Endothelial cell of umbilical vein (primary cell): Measurements from ENCODE around the gene TREML2. TPM values are rescaled to one million over a fixed set of nuclear protein-coding genes. Genes with fewer than 3 reads are reported as not detected.

Experiments
- BruUV-seq: library from RNA; stranded (reverse); fragments of 400-500 nt; replicated peaks from 2 replicates; lab custom pipeline; 2021; lab: Mats Ljungman, UMichigan
- CTCF ChIA-PET: fragments of 300-600, 350-600 bp; sonication (Branson Sonifier 250); formaldehyde crosslinking; loops from one replicate; lab custom pipeline; 2021; ENCODE audit warnings: antibody characterized with exemption, inconsistent platforms; lab: Charles Lee
- POLR2A ChIA-PET: fragments of 300-600, 350-600 bp; sonication (Branson Sonifier 250); formaldehyde crosslinking; loops from one replicate; lab custom pipeline; 2021; ENCODE audit warnings: antibody characterized with exemption, inconsistent platforms; lab: Charles Lee
- DNase-seq: peaks from one replicate; pipeline ENCODE4 v3.0.0-alpha.2; 2011; ENCODE audit warnings: low read depth, low spot score
- FAIRE-seq: peaks from 2 replicates; lab custom pipeline; 2011; peaks lifted over from hg19 to GRCh38; lab: Jason Lieb, UNC
- H2AFZ ChIP-seq: 2 replicates; pipeline ENCODE4 v1.6.0; 2012; ENCODE audit warnings: low read depth, low read length, control low read depth, inconsistent platforms
- H3K27ac ChIP-seq: 2 replicates; pipeline ENCODE4 v1.5.1; 2011; ENCODE audit warnings: low read depth, mild to moderate bottlenecking, control low read depth, low read length, moderate library complexity; ENCODE audit not compliant: insufficient read depth
- H3K27me3 ChIP-seq, 2 experiments: 2 replicates each; pipeline versions ENCODE4 v1.6.0 to v1.6.1; 2011; ENCODE audit warnings: low read length in 2 of 2, mixed read lengths in 1 of 2; ENCODE audit not compliant: control insufficient read depth in 2 of 2, insufficient read depth in 2 of 2
- H3K36me3 ChIP-seq, 2 experiments: 2 replicates in 1 of 2; 3 replicates in 1 of 2; pipeline ENCODE4 v1.5.1; 2011; ENCODE audit warnings: low read length in 2 of 2, mild to moderate bottlenecking in 1 of 2, moderate library complexity in 1 of 2; ENCODE audit not compliant: control insufficient read depth in 2 of 2, insufficient read depth in 2 of 2; ENCODE audit errors: extremely low read depth in 1 of 2
- H3K4me1 ChIP-seq: 3 replicates; pipeline ENCODE4 v1.5.1; 2011; ENCODE audit warnings: mild to moderate bottlenecking, low read length; ENCODE audit not compliant: control insufficient read depth, insufficient read depth; ENCODE audit errors: extremely low read depth
- H3K4me2 ChIP-seq: 2 replicates; pipeline ENCODE4 v1.6.1; 2011; ENCODE audit warnings: low read length, control low read depth, mixed read lengths; ENCODE audit not compliant: insufficient read depth
- H3K4me3 ChIP-seq, 3 experiments: fragments of 200-600 bp in 1 of 3; sonication (generic), shearing (Covaris generic) in 1 of 3; replicated peaks in 1 of 3; 2 replicates each; pipeline ENCODE4 v1.5.1; 2011 to 2016; ENCODE audit warnings: control low read depth in 3 of 3, low read length in 3 of 3, mild to moderate bottlenecking in 2 of 3, inconsistent platforms in 1 of 3, low read depth in 1 of 3, moderate library complexity in 1 of 3; ENCODE audit not compliant: insufficient read depth in 1 of 3
- H3K79me2 ChIP-seq: 2 replicates; pipeline ENCODE4 v1.6.0; 2012; ENCODE audit warnings: low read length, inconsistent platforms; ENCODE audit not compliant: control insufficient read depth, insufficient read depth
- H3K9ac ChIP-seq: replicated peaks from 2 replicates; pipeline ENCODE3; 2011; ENCODE audit warnings: low read length, control low read depth; ENCODE audit not compliant: insufficient read depth; ENCODE audit errors: extremely low read depth
- H3K9me1 ChIP-seq: replicated peaks from 3 replicates; pipeline ENCODE4 v1.6.0; 2011; ENCODE audit warnings: mild to moderate bottlenecking, low read length; ENCODE audit not compliant: control insufficient read depth, insufficient read depth; ENCODE audit errors: extremely low read depth
- H3K9me3 ChIP-seq: replicated peaks from 2 replicates; pipeline ENCODE4 v1.5.1; 2012; ENCODE audit warnings: low read length, inconsistent platforms; ENCODE audit not compliant: control insufficient read depth, insufficient read depth
- H4K20me1 ChIP-seq: replicated peaks from 2 replicates; pipeline ENCODE3; 2011; ENCODE audit warnings: mild to moderate bottlenecking, low read length; ENCODE audit not compliant: control insufficient read depth, insufficient read depth; ENCODE audit errors: extremely low read depth
- CTCF ChIP-seq, 2 donors: IDR thresholded peaks; 1 replicate in 1 of 2; 2 replicates in 1 of 2; pipeline ENCODE4 v1.5.1; 2011; ENCODE audit warnings: low read length in 2 of 2, mild to moderate bottlenecking in 2 of 2, moderate library complexity in 2 of 2, control low read depth in 1 of 2, inconsistent platforms in 1 of 2, low read depth in 1 of 2; ENCODE audit not compliant: insufficient read depth in 1 of 2; ENCODE audit errors: extremely low read depth in 1 of 2
- EZH2 ChIP-seq: IDR thresholded peaks from 2 replicates; pipeline ENCODE4 v1.6.1; 2012; ENCODE audit warnings: borderline replicate concordance, low read depth, mild to moderate bottlenecking, moderate library complexity, low read length, inconsistent platforms; ENCODE audit not compliant: severe bottlenecking
- FOS ChIP-seq: IDR thresholded peaks from 2 replicates; pipeline ENCODE4 v1.6.1; 2011; ENCODE audit warnings: mild to moderate bottlenecking, low read length, moderate library complexity, borderline replicate concordance; ENCODE audit not compliant: insufficient read depth
- GATA2 ChIP-seq: IDR thresholded peaks from 2 replicates; pipeline ENCODE4 v1.7.0; 2011; ENCODE audit warnings: low read depth, mild to moderate bottlenecking, moderate library complexity, mixed read lengths, low read length; ENCODE audit not compliant: insufficient read length, insufficient read depth
- JUN ChIP-seq: IDR thresholded peaks from 2 replicates; pipeline ENCODE4 v1.6.1; 2011; ENCODE audit warnings: borderline replicate concordance, low read depth; ENCODE audit not compliant: insufficient read length, insufficient read depth
- MYC ChIP-seq: IDR thresholded peaks from one replicate; pipeline ENCODE4 v1.6.1; 2011; ENCODE audit warnings: mild to moderate bottlenecking, low read depth, low read length
- POLR2A ChIP-seq: IDR thresholded peaks from 2 replicates; pipeline ENCODE4 v1.6.1; 2012; ENCODE audit warnings: low read depth, mild to moderate bottlenecking, control low read depth, low read length
- POLR2AphosphoS5 ChIP-seq: IDR thresholded peaks from 2 replicates; pipeline ENCODE4 v1.6.1; 2012; ENCODE audit warnings: low read depth, mild to moderate bottlenecking, control low read depth, low read length, moderate library complexity; ENCODE audit not compliant: insufficient read depth
- dilution Hi-C: fragments of 300-500 bp; cut with MboI; formaldehyde crosslinking; loops from one replicate; pipeline ENCODE4 v1.15.0; 2019; ENCODE audit warnings: low sequenced_read_pairs; ENCODE audit not compliant: extremely low pct_ligation_motif_present
- intact Hi-C: fragments of 100-400 bp; cut with micrococcal nuclease; formaldehyde crosslinking; loops from one replicate; pipeline ENCODE4 v1.10.0; 2022
- polyA plus RNA-seq, 4 experiments: library from polyadenylated mRNA; depleted of rRNA in 3 of 4; stranded (reverse) in 3 of 4; unstranded in 1 of 4; fragments of >200 nt; gene quantifications; 2 replicates each; pipeline versions ENCODE4 v1.2.1 to v1.2.3, GENCODE V29; 2011 to 2012; ENCODE audit warnings: missing spikeins in 1 of 4
- total RNA-seq: library from RNA; stranded (reverse); gene quantifications from 2 replicates; pipeline ENCODE4 v1.2.3, GENCODE V29; 2021
- TF ChIP-seq, protein P1 (sequence below): IDR thresholded peaks from 2 replicates; pipeline ENCODE4 v1.6.1; 2011; ENCODE audit not compliant: insufficient read depth, insufficient read length

TREML2 gene
- total and polyA plus RNA-seq, 2 donors (not counting 3 experiments of a cell fraction or from before 2014, with no cell fraction given) = not detected

- no peaks in the 10 kb centered on the region for H4K20me1 ChIP-seq
- DNase-seq = no peak
- no peak overlapping the region for H2AFZ ChIP-seq
- H3K4me1 ChIP-seq = no peaks in the 10 kb centered on the region
- no peak overlapping the region for H3K4me3 ChIP-seq
- H3K27me3 ChIP-seq = peaks cover 0 to 8% of the 10 kb centered on the region in 2 experiments
- no TSS peak for BruUV-seq
- no peak for FAIRE-seq
- dilution Hi-C loops = no loop called here
- no peaks in the 10 kb centered on the region for H3K9me3 ChIP-seq
- no peak overlapping the region for H3K4me2 ChIP-seq
- TF ChIP-seq, protein P1, sequence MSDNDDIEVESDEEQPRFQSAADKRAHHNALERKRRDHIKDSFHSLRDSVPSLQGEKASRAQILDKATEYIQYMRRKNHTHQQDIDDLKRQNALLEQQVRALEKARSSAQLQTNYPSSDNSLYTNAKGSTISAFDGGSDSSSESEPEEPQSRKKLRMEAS = no peak
- TF ChIP-seq MYC (no peak), EZH2 (no peak), POLR2AphosphoS5 (no peak), CTCF (IDR thresholded peaks at IDR 0.05; ENCODE audit: extremely low read depth in 1 of 2, insufficient read depth in 1 of 2, low read depth in 1 of 2, low read length in 2 of 2) (no peak), GATA2 (no peak), FOS (no peak), JUN (no peak), POLR2A (no peak)
- no peak overlapping the region for H3K9ac ChIP-seq
- no peak overlapping the region for H3K27ac ChIP-seq
- no peaks in the 10 kb centered on the region for H3K36me3 ChIP-seq
- intact Hi-C loops = no loop called here
- CTCF ChIA-PET = no interaction called here
- no peaks in the 10 kb centered on the region for H3K9me1 ChIP-seq
- POLR2A ChIA-PET = no interaction called here
- H3K79me2 ChIP-seq = no peaks in the 10 kb centered on the region
Measured at GRCh38 chr6:41232667-41233066, 31.7 kb upstream of the TREML2 start.
